ENCODE data around the gene DIO1. TPM values are rescaled to one million over a fixed set of nuclear protein-coding genes. Genes with fewer than 3 reads are reported as not detected.

The DIO1 gene
- total and polyA plus RNA-seq, 9 of the 15 experiments (the other 6 are each of a cell fraction or from before 2014, with no cell fraction given) = not detected

DNA sequence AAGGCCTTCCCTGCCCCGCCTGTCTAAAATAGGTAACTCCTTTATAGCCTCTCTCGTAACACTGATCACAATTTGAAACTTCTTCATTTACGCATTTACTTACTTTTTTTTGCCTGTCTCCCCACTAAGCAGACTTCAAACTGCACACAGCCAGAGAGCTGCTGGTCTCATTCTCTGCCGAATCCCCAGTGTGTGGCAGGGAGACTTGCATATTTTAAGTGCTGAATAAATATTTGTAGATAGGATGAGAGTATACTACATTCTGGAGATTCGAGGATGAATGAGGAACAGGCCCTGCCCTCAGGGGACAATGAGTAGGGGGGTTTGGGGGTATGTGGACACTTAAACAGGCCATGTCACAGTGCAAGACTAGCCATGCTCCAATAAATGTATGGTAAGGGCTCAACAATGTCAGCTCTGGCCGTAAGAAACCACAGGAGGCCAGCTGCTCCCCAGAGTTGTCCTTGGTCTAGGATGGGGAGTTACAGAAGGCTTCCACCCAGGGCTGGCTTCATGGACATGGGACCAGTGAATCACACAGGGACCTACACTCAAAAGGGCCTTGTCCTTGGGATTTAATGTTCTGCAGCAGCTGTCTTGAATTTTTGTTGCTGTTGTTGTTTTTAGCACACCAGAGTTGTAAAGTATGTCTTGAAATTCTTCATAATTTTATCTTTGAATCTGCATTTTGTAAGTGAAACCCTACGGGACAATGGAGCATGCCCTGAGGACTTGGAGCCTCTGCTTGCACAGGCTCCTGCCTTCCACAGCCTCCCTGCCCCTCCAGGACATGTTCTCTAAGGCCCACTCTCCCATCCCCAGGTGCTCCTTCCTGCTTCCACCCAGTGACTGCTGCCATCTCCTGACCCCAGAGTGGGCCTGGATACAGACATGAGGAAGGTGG lies 8.5 kb downstream of the DIO1 start:
- CTCF ChIA-PET (ENCODE audit: low intra/inter-chr PET ratio) = no interaction called here
- TF ChIP-seq HNRNPK (IDR thresholded peaks at IDR 0.05; ENCODE audit: low read depth, low read length, poor library complexity, severe bottlenecking) (no peak), FOXP1 (CRISPR knock-in tag; IDR thresholded peaks at IDR 0.05) (no peak), ZNF41 (CRISPR knock-in tag; conservative IDR thresholded peaks at IDR 0.05) (no peak), MEIS2 (IDR thresholded peaks at IDR 0.05; ENCODE audit: partially characterized antibody) (no peak), SIRT6 (IDR thresholded peaks at IDR 0.05; ENCODE audit: low read depth, low read length) (no peak), U2AF2 (optimal IDR thresholded peaks at IDR 0.05; ENCODE audit: low read depth, low read length) (no peak), RREB1 (CRISPR knock-in tag; IDR thresholded peaks at IDR 0.05) (no peak), TEAD4 (IDR thresholded peaks at IDR 0.05; ENCODE audit: low read length) (no peak), TEAD4 (CRISPR knock-in tag; IDR thresholded peaks at IDR 0.05; ENCODE audit: borderline replicate concordance) (no peak)
- no peak for FAIRE-seq

More for the DNA sequence above, 8.5 kb downstream of the DIO1 start:
- 57% methylated on average over 7 of the region's 7 CpGs for WGBS (ENCODE audit: insufficient coverage, low coverage, missing lambda C conversion rate)
- Histone ChIP-seq H3K4me1 (replicated peaks in 1 of 2; ENCODE audit: control insufficient read depth in 2 of 2, insufficient read depth in 2 of 2, low read length in 2 of 2) (no peaks in the 10 kb centered on the region; a peak in 2 of 5 replicates), H2AFZ (ENCODE audit: low read depth, low read length) (no peak overlapping the region), H3K79me2 (ENCODE audit: control insufficient read depth, insufficient read depth, low read length) (no peaks in the 10 kb centered on the region), H3K36me3 (ENCODE audit: control insufficient read depth, insufficient read depth, low read length) (no peaks in the 10 kb centered on the region), H3K27me3 (ENCODE audit: control insufficient read depth in 2 of 2, insufficient read depth in 2 of 2, low read length in 2 of 2) (no peaks in the 10 kb centered on the region), H3K9me3 (replicated peaks; ENCODE audit: control insufficient read depth, insufficient read depth, low read depth, low read length) (no peaks in the 10 kb centered on the region), H3K4me3 (no peak overlapping the region), H3K4me2 (ENCODE audit: insufficient read depth, low read length) (no peak overlapping the region), H3K9ac (ENCODE audit: insufficient read depth in 1 of 2, low read depth in 2 of 2, low read length in 2 of 2) (peak overlapping the region in 1 of 2 experiments; percentile 67; a peak in 2 of 4 replicates), H4K20me1 (replicated peaks; ENCODE audit: control insufficient read depth, insufficient read depth, low read length) (no peaks in the 10 kb centered on the region), H3K9me1 (ENCODE audit: control insufficient read depth, insufficient read depth, low read length) (no peaks in the 10 kb centered on the region), H3K27ac (ENCODE audit: extremely low read depth, low read depth, low read length) (no peak overlapping the region)
- BruUV-seq (replicated peaks) = no TSS peak
- intact Hi-C loops (cut with micrococcal nuclease) = no loop called here
- in situ Hi-C loops (cut with MboI) = no loop called here
- DNase-seq (ENCODE audit: extremely low read depth in 1 of 4, low spot score in 3 of 4) = no peak
- POLR2A ChIA-PET = interaction anchor here (0.8 kb wide), 1 partner anchor 12 kb away, joined by 3 read pairs; the partner anchor contains the start of gene YIPF1
- ATAC-seq = no peak
